GM12878 (cell line): ENCODE results near the gene ALPK1. TPM values are rescaled to one million over a fixed set of nuclear protein-coding genes. Genes with fewer than 3 reads are reported as not detected.

Experiments
- ATAC-seq: fragments of 200-7000 bp; cut with Tn5 transposase; 3 replicates; pipeline ENCODE4 v1.9.1; 2020; ENCODE audit warnings: mild to moderate bottlenecking, moderate library complexity
- BruUV-seq: library from RNA; stranded (reverse); fragments of 400-500 nt; replicated peaks from 2 replicates; lab custom pipeline; 2021; lab: Mats Ljungman, UMichigan
- CTCF ChIA-PET: fragments of 300-600 bp; sonication (Branson Sonifier 250); formaldehyde crosslinking; extraction: SDS; loops from one replicate; lab custom pipeline; 2021; ENCODE audit warnings: inconsistent platforms; lab: Yijun Ruan, JAX
- POLR2A ChIA-PET: fragments of 350-600 bp; formaldehyde crosslinking; extraction: SDS; loops from one replicate; lab custom pipeline; 2021; ENCODE audit warnings: inconsistent platforms; lab: Charles Lee
- RAD21 ChIA-PET: fragments of 300-600 bp; sonication (Branson Sonifier 250); formaldehyde crosslinking; loops from one replicate; lab custom pipeline; 2023; ENCODE audit warnings: antibody characterized with exemption; ENCODE audit not compliant: unreplicated experiment; lab: Charles Lee
- SMC1A ChIA-PET: fragments of 300-600 bp; sonication (Branson Sonifier 250); formaldehyde crosslinking; loops from one replicate; lab custom pipeline; 2023; ENCODE audit not compliant: unreplicated experiment, uncharacterized antibody; lab: Charles Lee
- DNase-seq: peaks from one replicate; pipeline ENCODE4 v3.0.0-alpha.2; 2011; ENCODE audit warnings: low read depth, low spot score
- FAIRE-seq: peaks from 3 replicates; lab custom pipeline; 2011; peaks lifted over from hg19 to GRCh38; lab: Jason Lieb, UNC
- H2AFZ ChIP-seq: 2 replicates; pipeline ENCODE4 v1.6.0; 2011; ENCODE audit warnings: low read depth, low read length, control low read depth; ENCODE audit not compliant: control insufficient read depth
- H3K27ac ChIP-seq: 2 replicates; pipeline ENCODE4 v1.5.1; 2011; ENCODE audit warnings: control low read depth; ENCODE audit not compliant: control insufficient read depth, insufficient read depth
- H3K27me3 ChIP-seq, 2 experiments: replicated peaks in 1 of 2; 2 replicates each; pipeline versions ENCODE4 v1.6.0 to v1.6.1; 2011; ENCODE audit warnings: low read length in 1 of 2; ENCODE audit not compliant: control insufficient read depth in 2 of 2, insufficient read depth in 2 of 2
- H3K36me3 ChIP-seq, 2 experiments: 2 replicates each; pipeline ENCODE4 v1.5.1; 2011; ENCODE audit warnings: low read length in 1 of 2; ENCODE audit not compliant: control insufficient read depth in 2 of 2, insufficient read depth in 2 of 2
- H3K4me1 ChIP-seq: 2 replicates; pipeline ENCODE4 v1.6.1; 2011; ENCODE audit warnings: mild to moderate bottlenecking, low read length, moderate library complexity, mixed read lengths; ENCODE audit not compliant: control insufficient read depth, insufficient read depth
- H3K4me2 ChIP-seq: 2 replicates; pipeline ENCODE4 v1.6.0; 2011; ENCODE audit warnings: control low read depth; ENCODE audit not compliant: control insufficient read depth, insufficient read depth
- H3K4me3 ChIP-seq: fragments of 200-600 bp; sonication (generic); 2 replicates; pipeline ENCODE4 v1.5.1; 2016
- H3K79me2 ChIP-seq: 2 replicates; pipeline ENCODE4 v1.6.0; 2011; ENCODE audit warnings: low read length; ENCODE audit not compliant: control insufficient read depth, insufficient read depth
- H3K9ac ChIP-seq: 2 replicates; pipeline ENCODE4 v1.8.0; 2011; ENCODE audit warnings: low read length, control low read depth, mixed read lengths; ENCODE audit not compliant: control insufficient read depth, insufficient read depth
- H3K9me3 ChIP-seq: replicated peaks from 3 replicates; pipeline ENCODE4 v1.5.1; 2011; ENCODE audit warnings: mild to moderate bottlenecking, low read length; ENCODE audit not compliant: control insufficient read depth, insufficient read depth
- H4K20me1 ChIP-seq: 2 replicates; pipeline ENCODE4 v1.6.0; 2011; ENCODE audit not compliant: control insufficient read depth, insufficient read depth
- ASH2L ChIP-seq: fragments of 300-600, 200-600 bp; sonication (generic); IDR thresholded peaks from 2 replicates; pipeline ENCODE4 v1.6.1; 2017; ENCODE audit warnings: low read depth, mild to moderate bottlenecking, borderline replicate concordance
- E2F4 ChIP-seq: IDR thresholded peaks from 2 replicates; pipeline ENCODE4 v1.6.1; 2012; ENCODE audit warnings: low read depth, low read length, improper control_type of control experiment
- E4F1 ChIP-seq: fragments of 450-650 bp; IDR thresholded peaks from 2 replicates; pipeline ENCODE4 v1.6.1; 2018; ENCODE audit warnings: borderline replicate concordance, mild to moderate bottlenecking; ENCODE audit not compliant: partially characterized antibody
- IRF4 ChIP-seq: IDR thresholded peaks from 2 replicates; pipeline ENCODE4 v1.6.1; 2011; ENCODE audit warnings: low read depth, low read length
- MEF2A ChIP-seq: IDR thresholded peaks from 2 replicates; pipeline ENCODE4 v1.6.1; 2011; ENCODE audit warnings: low read depth, mild to moderate bottlenecking, low read length, moderate library complexity; ENCODE audit not compliant: insufficient read depth
- NFYB ChIP-seq: IDR thresholded peaks from 2 replicates; pipeline ENCODE4 v1.6.1; 2011; ENCODE audit warnings: low read depth, mild to moderate bottlenecking, low read length, improper control_type of control experiment, moderate library complexity; ENCODE audit not compliant: insufficient read depth
- RELA ChIP-seq: fragments of 450-650 bp; IDR thresholded peaks from 2 replicates; pipeline ENCODE4 v1.8.0; 2014; ENCODE audit warnings: borderline replicate concordance; ENCODE audit not compliant: partially characterized antibody
- RFX5 ChIP-seq: IDR thresholded peaks from 2 replicates; pipeline ENCODE4 v1.6.1; 2011; ENCODE audit warnings: low read depth, low read length, improper control_type of control experiment
- SIX5 ChIP-seq: IDR thresholded peaks from 2 replicates; pipeline ENCODE4 v1.6.1; 2011; ENCODE audit warnings: mild to moderate bottlenecking, low read depth, low read length, moderate library complexity; ENCODE audit not compliant: severe bottlenecking
- SREBF1 ChIP-seq: IDR thresholded peaks from 2 replicates; pipeline ENCODE4 v1.6.1; 2012; ENCODE audit warnings: mild to moderate bottlenecking, low read length
- STAT1 ChIP-seq: fragments of 450-650 bp; conservative IDR thresholded peaks from 2 replicates; pipeline ENCODE4 v1.6.1; 2014; ENCODE audit warnings: antibody characterized with exemption, mild to moderate bottlenecking
- SUPT20H ChIP-seq: IDR thresholded peaks from 2 replicates; pipeline ENCODE4 v1.6.1; 2011; ENCODE audit warnings: low read depth, mild to moderate bottlenecking, low read length, moderate library complexity, borderline replicate concordance; ENCODE audit not compliant: control insufficient read depth
- ZBED1 ChIP-seq: IDR thresholded peaks from 2 replicates; pipeline ENCODE4 v1.6.1; 2016; ENCODE audit warnings: borderline replicate concordance
- ZNF24 ChIP-seq: fragments of 450-650 bp; IDR thresholded peaks from 2 replicates; pipeline ENCODE4 v1.6.1; 2017; ENCODE audit warnings: antibody characterized with exemption, mild to moderate bottlenecking
- ZNF687 ChIP-seq: fragments of 450-650 bp; IDR thresholded peaks from 2 replicates; pipeline ENCODE4 v1.6.1; 2017; ENCODE audit warnings: mild to moderate bottlenecking, moderate library complexity
- WGBS: methylation state at CpG from one replicate; pipeline ENCODE4 v1.1.6; 2016; ENCODE audit warnings: low lambda C conversion rate; ENCODE audit not compliant: insufficient replicate concordance, insufficient coverage; ENCODE audit errors: missing lambda C conversion rate; 5-methylcytosine and 5-hydroxymethylcytosine counted together
- in situ Hi-C: fragments of 300-500 bp; cut with MboI; formaldehyde crosslinking; loops from 9 replicates; pipeline ENCODE4 v1.14.3; 2018; ENCODE audit warnings: mixed read lengths
- intact Hi-C: fragments of 100-400 bp; cut with micrococcal nuclease; formaldehyde crosslinking; loops from one replicate; pipeline ENCODE4 v1.14.2; 2022; ENCODE audit not compliant: unreplicated experiment
- polyA plus RNA-seq, 11 experiments: library from polyadenylated mRNA; depleted of rRNA in 4 of 11; unstranded in 6 of 11; stranded (reverse) in 5 of 11; fragments of >200 nt; fragmentation: Nextera tagmentation in 4 of 11; fragmentation: Illumina TruSeq in 1 of 11; extraction: Ambion mirVana in 4 of 11; extraction: Trizol in 1 of 11; gene quantifications; 1 replicate in 1 of 11; 2 replicates in 10 of 11; pipeline versions ENCODE4 v1.2.1 to v1.2.3, GENCODE V29; 2011 to 2016; ENCODE audit warnings: inconsistent platforms in 2 of 11, missing spikeins in 2 of 11, low read depth in 1 of 11
- total RNA-seq, 4 experiments: library from RNA; depleted of rRNA in 3 of 4; stranded (reverse); fragments of >200 nt in 3 of 4; fragmentation: Illumina TruSeq in 1 of 4; extraction: Trizol in 1 of 4; gene quantifications; 2 replicates each; pipeline versions ENCODE4 v1.2.1 to v1.2.3, GENCODE V29; 2013 to 2021

Gene ALPK1
- total and polyA plus RNA-seq, 10 of the 15 experiments (the other 5 are each of a cell fraction or from before 2014, with no cell fraction given), result 8.5 to 32.3 (median 22.6) TPM

GRCh38 chr4:112411781-112412550 is 114.8 kb downstream of the ALPK1 start (continued):
- no peak for TF ChIP-seq SUPT20H

GRCh38 chr4:112416464-112416863 is 119.3 kb downstream of the ALPK1 start:
- WGBS, result 92% methylated on average over 3 of the region's 3 CpGs
- Histone ChIP-seq H3K4me2 (no peak overlapping the region), H3K9ac (no peak overlapping the region), H3K36me3 (peaks cover 0 to 3% of the 10 kb centered on the region in 2 experiments; a peak in 1 of 4 replicates), H3K4me1 (no peaks in the 10 kb centered on the region), H3K27ac (no peak overlapping the region), H3K4me3 (no peak overlapping the region), H3K79me2 (no peaks in the 10 kb centered on the region), H3K27me3 (no peaks in the 10 kb centered on the region), H4K20me1 (no peaks in the 10 kb centered on the region), H2AFZ (no peak overlapping the region), H3K9me3 (no peaks in the 10 kb centered on the region)
- POLR2A ChIA-PET, result no interaction called here
- SMC1A ChIA-PET, result no interaction called here
- DNase-seq (no peak), ATAC-seq (no peak), FAIRE-seq (no peak)
- CTCF ChIA-PET, result interaction anchor here (1.0 kb wide), 1 partner anchor 107 kb away, joined by 3 read pairs; no protein-coding TSS in a partner anchor
- in situ Hi-C loops, result no loop called here
- intact Hi-C loops, result no loop called here
- RAD21 ChIA-PET, result no interaction called here
- BruUV-seq, result no TSS peak
- TF ChIP-seq SIX5 (no peak), RFX5 (no peak), SREBF1 (no peak), RELA (no peak), ZBED1 (no peak), IRF4 (no peak), ASH2L (no peak), ZNF687 (no peak), STAT1 (no peak), E4F1 (no peak), E2F4 (no peak), ZNF24 (no peak), NFYB (no peak), MEF2A (no peak)
